GM10266 (cell line): ENCODE data around the gene SPANXN5.
"Not testable (repeated sequence)": the region's sequence is repeated elsewhere in the genome, so short reads cannot be mapped to it uniquely, and the experiment has no call there.

ENCODE experiments used
- DNase-seq: peaks from one replicate; pipeline ENCODE4 v3.0.0; 2012; ENCODE audit errors: extremely low spot score
- TF ChIP-seq, protein P1 (sequence below): IDR thresholded peaks from 2 replicates; pipeline ENCODE4 v1.5.1; 2012; ENCODE audit warnings: mild to moderate bottlenecking, low read depth; ENCODE audit not compliant: control insufficient read depth, insufficient read depth; ENCODE audit errors: missing control alignments

The SPANXN5 gene, protein sequence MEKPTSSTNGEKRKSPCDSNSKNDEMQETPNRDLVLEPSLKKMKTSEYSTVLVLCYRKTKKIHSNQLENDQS

GRCh38 chrX:52797327-52797726 is at the start of gene SPANXN5:
Gene SPANXN5 (minus strand): TSS chrX:52797427. CDS start chrX:52797348, 79 bp downstream.
- not testable (repeated sequence) for DNase-seq

GRCh38 chrX:52843619-52844018 is 46.4 kb upstream of the SPANXN5 start:
- DNase-seq: not testable (repeated sequence)

- no peak for DNase-seq
- TF ChIP-seq, protein P1, sequence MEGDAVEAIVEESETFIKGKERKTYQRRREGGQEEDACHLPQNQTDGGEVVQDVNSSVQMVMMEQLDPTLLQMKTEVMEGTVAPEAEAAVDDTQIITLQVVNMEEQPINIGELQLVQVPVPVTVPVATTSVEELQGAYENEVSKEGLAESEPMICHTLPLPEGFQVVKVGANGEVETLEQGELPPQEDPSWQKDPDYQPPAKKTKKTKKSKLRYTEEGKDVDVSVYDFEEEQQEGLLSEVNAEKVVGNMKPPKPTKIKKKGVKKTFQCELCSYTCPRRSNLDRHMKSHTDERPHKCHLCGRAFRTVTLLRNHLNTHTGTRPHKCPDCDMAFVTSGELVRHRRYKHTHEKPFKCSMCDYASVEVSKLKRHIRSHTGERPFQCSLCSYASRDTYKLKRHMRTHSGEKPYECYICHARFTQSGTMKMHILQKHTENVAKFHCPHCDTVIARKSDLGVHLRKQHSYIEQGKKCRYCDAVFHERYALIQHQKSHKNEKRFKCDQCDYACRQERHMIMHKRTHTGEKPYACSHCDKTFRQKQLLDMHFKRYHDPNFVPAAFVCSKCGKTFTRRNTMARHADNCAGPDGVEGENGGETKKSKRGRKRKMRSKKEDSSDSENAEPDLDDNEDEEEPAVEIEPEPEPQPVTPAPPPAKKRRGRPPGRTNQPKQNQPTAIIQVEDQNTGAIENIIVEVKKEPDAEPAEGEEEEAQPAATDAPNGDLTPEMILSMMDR: no peak
These were observed 41.9 kb upstream of the SPANXN5 start for GRCh38 chrX:52839137-52839536.

DNA sequence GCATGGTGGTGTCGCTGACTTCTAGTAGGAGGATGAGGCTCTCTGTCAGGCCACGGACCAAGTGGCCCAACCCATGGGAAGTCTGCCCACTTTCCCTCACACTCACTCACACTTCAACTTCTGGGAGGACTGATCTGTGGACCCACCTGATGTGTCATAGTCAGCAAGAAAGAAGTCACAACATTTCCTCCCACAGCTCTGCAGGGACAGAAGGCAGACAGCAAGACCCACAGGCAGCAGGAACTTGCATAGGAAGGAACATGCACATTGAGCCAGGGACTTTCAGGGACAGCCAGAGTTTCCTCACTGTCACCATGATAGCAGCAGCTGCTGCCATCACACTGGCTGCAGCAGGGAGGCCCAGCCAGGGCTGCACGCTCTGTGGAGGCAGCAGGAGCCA is 33.3 kb upstream of the SPANXN5 start:
- DNase-seq: no peak
- TF ChIP-seq, protein P1: no peak

DNA sequence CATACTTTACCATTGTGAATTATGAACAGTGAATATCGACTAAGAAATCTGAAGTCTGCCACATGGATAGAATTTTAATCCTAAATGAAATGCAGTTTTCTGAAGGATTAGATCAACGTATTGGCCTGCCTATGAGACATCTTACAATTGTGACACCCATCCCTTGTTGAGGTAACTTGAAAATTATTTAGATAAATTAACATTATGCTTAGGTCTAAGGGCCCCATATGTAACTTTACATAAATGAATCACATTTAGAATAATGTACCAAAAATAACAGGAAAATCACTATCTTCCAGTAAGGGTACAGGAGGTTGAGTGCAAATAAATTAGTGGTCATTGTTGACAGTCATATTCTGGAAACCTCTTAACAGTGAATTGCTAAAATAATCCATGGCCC is 27.4 kb upstream of the SPANXN5 start:
- TF ChIP-seq, protein P1: no peak
- DNase-seq: no peak

DNA sequence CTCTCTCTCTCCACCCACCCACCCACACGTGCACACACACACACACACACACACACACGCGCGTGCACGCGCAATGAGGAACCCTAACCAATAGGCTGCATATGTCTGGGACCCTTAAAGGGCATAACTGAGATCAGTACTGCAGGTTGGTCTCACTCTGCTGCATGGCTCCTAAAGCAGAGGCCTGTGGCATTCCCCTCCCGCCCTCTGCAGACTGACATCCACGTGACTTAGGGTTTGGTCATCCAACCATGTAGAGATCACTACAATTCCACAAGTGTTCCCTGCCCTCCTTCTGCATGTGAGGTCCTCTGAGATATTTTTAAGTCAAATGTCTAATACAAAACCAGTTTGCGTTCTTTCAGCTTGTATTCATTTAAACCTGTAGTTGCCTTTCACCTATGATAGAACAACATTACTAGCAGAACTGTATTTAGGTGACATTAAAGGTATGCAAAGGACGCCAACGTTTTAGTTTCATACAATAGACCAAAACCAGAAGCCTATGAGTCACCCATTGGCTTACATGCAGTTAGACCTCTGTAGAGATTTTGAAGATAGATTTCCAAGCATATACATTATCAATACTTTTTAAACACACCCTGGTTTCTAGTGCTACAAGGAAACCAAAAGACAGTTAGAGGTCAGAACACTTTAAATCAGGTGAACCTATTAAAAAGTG is 24.0 kb upstream of the SPANXN5 start:
- no peak for DNase-seq
- TF ChIP-seq, protein P1: no peak

DNA sequence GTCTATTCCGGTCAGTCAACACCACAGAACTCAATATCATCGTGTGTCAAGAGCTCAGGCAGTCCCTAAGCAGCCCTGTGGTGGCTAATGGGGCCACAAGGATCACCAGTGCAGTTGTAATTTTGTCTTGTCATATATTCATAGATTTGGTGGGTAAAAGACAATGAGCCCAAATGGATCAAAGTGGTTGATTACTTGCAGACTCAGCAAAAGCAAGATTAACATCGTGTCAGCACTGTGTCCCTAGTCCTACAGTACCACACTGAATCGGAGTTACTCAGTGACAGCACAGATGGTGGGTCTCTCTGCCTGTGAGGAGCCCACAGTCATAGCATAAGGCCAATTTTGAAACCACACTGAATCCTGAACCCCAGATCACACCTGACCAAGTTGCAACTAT is 22.6 kb upstream of the SPANXN5 start:
- no peak for DNase-seq
- TF ChIP-seq, protein P1: no peak

DNA sequence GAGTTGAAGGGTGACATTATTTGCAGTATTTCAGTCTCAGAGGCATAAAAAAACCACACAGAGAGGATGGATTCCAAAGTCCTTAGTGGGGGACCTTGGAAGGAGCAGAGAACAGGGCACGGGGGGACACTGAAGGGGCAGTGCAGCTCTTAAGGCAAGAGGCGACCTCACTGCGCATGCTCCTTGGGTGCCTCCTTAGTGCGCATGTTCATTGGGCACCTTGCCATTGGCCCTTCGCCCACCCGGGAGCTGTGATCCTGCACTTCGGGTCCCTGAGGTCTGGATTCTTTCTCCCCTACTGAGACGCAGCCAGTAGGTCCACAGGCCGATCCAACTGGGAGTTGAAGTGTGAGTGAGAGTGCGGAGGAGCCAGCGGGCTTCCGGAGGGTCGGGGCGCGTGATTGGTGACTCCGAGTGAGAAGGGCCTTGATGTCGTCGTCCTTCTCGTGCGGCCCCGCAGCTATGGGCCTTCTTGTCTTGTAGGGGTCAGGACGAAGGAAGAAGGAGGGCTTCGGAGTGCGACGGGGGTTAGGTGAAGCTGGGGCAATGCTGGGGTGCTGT is 13.9 kb upstream of the SPANXN5 start, which contains the start of gene XAGE5:
TSS of gene XAGE5 (plus strand) at position 223 of the 561 bp plus-strand sequence. CDS start 1,280 bp downstream, outside the sequence.
- DNase-seq: no peak
- TF ChIP-seq, protein P1: no peak

GRCh38 chrX:52804876-52805275 is 7.6 kb upstream of the SPANXN5 start:
- not testable (repeated sequence) for DNase-seq

DNA sequence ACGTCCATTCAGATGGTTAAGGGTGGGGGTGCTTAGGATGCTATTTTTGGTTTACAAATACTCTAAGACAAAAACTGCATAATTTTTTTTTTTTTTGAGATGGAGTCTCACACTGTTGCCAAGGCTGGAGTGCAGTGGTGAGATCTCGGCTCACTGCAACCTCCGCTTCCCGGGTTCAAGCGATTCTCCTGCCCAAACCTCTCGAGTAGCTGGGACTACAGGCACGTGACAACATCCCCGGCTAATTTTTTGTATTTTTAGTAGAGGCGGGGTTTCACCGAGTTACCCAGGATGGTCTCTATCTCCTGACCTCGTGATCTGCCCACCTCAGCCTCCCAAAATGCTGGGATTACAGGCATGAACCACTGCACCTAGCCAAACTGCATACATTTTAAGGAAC is 23.7 kb downstream of the SPANXN5 start:
- not testable (repeated sequence) for DNase-seq

- not testable (repeated sequence) for DNase-seq
These were observed 31.2 kb downstream of the SPANXN5 start for GRCh38 chrX:52765983-52766382.

- not testable (repeated sequence) for DNase-seq
These were observed 46.3 kb downstream of the SPANXN5 start, which contains the start of gene SSX2B for GRCh38 chrX:52750952-52751351. Gene SSX2B (plus strand): TSS chrX:52751252. CDS start chrX:52752681, 1,429 bp downstream.
